Measurements from ENCODE around the gene ZCCHC10.

DNA sequence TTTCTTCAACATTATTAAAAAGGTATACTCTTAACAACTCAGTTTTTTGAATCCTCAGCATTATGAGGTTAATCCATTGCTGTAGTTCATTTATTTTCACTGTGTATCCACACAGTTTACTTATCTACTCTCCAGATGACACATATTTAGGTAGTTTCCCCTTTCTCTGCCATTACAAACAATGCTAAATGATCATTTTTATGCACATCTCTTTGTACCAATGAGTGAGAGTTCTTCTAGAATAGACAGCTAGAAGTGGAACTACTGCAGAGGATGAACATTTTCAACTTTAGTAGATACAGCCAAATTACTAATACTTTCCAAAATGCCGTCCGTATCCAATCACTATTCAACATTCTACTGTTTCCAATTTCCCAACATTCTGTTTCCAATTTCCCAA lies 74.5 kb downstream of the ZCCHC10 start:
- TF ChIP-seq POLR2AphosphoS5 (IDR thresholded peaks at IDR 0.05): no peak
- no peak for TF ChIP-seq POLR2A (IDR thresholded peaks at IDR 0.05)
- TF ChIP-seq, protein P1, sequence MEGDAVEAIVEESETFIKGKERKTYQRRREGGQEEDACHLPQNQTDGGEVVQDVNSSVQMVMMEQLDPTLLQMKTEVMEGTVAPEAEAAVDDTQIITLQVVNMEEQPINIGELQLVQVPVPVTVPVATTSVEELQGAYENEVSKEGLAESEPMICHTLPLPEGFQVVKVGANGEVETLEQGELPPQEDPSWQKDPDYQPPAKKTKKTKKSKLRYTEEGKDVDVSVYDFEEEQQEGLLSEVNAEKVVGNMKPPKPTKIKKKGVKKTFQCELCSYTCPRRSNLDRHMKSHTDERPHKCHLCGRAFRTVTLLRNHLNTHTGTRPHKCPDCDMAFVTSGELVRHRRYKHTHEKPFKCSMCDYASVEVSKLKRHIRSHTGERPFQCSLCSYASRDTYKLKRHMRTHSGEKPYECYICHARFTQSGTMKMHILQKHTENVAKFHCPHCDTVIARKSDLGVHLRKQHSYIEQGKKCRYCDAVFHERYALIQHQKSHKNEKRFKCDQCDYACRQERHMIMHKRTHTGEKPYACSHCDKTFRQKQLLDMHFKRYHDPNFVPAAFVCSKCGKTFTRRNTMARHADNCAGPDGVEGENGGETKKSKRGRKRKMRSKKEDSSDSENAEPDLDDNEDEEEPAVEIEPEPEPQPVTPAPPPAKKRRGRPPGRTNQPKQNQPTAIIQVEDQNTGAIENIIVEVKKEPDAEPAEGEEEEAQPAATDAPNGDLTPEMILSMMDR (IDR thresholded peaks at IDR 0.05): no peak

All from transverse colon (tissue), 4 donors.